ENCODE data around the gene USP48.
"Not testable (repeated sequence)": the region's sequence is repeated elsewhere in the genome, so short reads cannot be mapped to it uniquely, and the experiment has no call there.

Gene USP48

DNA sequence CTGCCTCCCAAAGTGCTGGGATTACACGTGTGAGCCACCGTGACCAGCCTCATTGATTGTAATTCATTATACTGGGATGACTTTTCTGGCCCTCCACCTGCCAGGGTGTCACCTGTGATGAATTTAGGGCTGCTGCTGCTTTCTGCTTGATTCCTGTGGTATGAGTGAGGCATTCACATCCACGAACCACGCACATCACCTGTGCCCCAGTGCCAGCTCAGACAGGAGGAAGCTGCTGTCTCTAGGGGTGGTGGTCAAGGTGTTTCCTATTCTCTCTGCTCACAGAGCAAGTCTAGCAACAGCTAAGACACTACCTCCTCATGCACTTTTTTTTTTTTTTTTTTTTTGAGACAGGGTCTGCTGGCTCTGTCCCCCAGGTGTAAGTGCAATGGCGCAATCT, 16.8 kb upstream of the USP48 start:
- no peak overlapping the region for H3K4me3 ChIP-seq (ENCODE audit: low read depth, low read length)
- no peak for DNase-seq (ENCODE audit: low read depth)
- TF ChIP-seq, protein P1, sequence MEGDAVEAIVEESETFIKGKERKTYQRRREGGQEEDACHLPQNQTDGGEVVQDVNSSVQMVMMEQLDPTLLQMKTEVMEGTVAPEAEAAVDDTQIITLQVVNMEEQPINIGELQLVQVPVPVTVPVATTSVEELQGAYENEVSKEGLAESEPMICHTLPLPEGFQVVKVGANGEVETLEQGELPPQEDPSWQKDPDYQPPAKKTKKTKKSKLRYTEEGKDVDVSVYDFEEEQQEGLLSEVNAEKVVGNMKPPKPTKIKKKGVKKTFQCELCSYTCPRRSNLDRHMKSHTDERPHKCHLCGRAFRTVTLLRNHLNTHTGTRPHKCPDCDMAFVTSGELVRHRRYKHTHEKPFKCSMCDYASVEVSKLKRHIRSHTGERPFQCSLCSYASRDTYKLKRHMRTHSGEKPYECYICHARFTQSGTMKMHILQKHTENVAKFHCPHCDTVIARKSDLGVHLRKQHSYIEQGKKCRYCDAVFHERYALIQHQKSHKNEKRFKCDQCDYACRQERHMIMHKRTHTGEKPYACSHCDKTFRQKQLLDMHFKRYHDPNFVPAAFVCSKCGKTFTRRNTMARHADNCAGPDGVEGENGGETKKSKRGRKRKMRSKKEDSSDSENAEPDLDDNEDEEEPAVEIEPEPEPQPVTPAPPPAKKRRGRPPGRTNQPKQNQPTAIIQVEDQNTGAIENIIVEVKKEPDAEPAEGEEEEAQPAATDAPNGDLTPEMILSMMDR (IDR thresholded peaks at IDR 0.05; ENCODE audit: insufficient read depth, low read depth, low read length, missing control alignments) = no peak

DNA sequence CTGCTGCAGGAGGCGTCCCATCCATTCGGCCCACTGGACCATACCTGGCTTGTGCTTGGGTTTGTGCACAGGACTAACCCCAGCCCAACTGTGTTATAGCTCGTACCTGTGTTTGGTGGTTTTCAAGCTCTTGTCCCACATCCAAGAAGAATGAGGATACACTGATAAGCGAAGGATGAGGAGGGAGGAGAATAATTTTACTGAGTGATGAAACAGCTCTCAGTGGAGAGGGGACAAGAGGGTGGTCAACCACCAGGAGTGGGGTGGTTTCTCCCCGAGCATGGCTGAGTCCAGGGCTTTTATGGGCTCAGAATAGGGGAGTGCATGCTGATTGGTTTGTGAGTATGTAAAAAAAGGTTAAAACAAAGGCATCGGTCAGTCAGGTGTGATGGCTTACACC, 12.1 kb upstream of the USP48 start:
- no peak overlapping the region for H3K4me3 ChIP-seq (ENCODE audit: low read depth, low read length)
- DNase-seq (ENCODE audit: low read depth) = no peak
- TF ChIP-seq, protein P1 (IDR thresholded peaks at IDR 0.05; ENCODE audit: insufficient read depth, low read depth, low read length, missing control alignments) = no peak

DNA sequence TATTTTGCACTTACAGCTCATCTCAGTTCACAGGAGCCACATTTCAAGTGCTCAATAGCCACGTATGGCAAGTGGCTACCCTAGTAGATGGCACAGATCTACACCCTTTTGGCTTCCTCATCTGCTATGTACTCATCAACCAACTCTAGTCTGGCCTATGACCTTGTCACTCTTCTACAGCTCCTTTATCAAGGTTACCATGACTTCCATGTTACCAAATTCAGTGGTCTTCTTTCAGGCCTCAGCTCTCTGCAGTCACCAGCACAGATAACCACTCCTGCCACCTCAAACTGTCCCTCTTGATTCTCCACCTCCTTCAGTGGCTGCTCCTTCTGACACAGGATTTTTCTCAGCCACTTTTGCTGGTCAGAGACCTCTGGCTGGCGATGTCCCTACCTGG, 11.7 kb upstream of the USP48 start:
- TF ChIP-seq, protein P1 (IDR thresholded peaks at IDR 0.05; ENCODE audit: insufficient read depth, low read depth, low read length, missing control alignments) = no peak
- DNase-seq (ENCODE audit: low read depth) = no peak
- H3K4me3 ChIP-seq (ENCODE audit: low read depth, low read length) = no peak overlapping the region

DNA sequence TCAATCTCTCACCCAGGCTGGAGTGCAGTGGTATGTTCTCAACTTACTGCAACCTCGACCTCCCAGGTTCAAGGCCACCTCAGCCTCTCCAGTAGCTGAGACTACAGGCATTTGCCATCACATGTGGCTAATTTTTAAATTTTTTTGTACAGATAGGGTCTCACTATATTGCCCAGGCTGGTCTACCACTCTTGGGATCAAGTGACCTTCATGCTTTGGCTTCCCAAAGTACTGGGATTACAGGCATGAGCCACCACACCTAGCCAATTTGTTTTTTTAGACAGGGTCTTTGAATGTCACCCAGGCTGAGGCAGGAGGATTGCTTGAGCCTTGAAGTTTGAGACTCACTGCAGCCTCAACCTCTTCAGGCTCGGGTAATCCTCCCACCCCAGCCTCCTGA, 10.2 kb upstream of the USP48 start:
- H3K4me3 ChIP-seq (ENCODE audit: low read depth, low read length) = no peak overlapping the region
- TF ChIP-seq, protein P1 (IDR thresholded peaks at IDR 0.05; ENCODE audit: insufficient read depth, low read depth, low read length, missing control alignments) = no peak
- DNase-seq (ENCODE audit: low read depth) = no peak

DNA sequence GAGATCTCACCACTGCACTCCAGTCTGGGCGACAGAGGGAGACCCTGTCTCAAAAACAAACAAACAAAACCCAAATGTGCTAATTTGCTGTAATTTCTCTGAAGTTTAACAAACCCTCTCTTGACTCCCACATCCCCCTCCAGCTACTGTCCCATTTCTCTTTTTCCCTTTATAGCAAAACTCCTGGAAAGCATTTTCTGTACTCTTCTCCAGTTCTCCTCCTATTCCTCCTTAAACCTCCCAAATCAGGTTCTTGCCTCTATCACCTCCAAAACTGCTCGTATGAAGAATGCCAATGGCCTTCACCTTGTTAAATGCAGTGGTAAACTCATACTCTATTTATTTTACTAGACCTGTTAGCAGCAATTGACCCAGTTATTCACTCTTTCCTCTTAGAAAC, 3.7 kb upstream of the USP48 start:
- no peak for DNase-seq (ENCODE audit: low read depth)
- TF ChIP-seq, protein P1 (IDR thresholded peaks at IDR 0.05; ENCODE audit: insufficient read depth, low read depth, low read length, missing control alignments) = no peak
- no peak overlapping the region for H3K4me3 ChIP-seq (ENCODE audit: low read depth, low read length)

DNA sequence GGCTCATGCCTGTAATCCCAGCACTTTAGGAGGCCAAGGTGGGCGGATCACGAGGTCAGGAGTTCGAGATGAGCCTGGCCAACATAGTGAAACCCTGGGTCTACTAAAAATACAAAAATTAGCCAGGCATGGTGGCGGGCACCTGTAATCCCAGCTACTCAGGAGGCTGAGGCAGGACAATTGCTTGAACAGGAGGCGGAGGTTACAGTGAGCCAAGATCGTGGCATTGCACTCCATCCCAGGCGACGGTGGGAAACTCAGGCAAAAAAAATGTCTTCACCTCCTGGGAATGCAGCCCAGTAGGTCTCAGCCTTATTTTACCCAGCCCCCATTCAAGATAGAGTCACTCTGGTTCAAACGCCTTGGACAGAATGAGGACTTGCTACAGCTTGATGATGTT, 2.8 kb upstream of the USP48 start:
- not testable (repeated sequence) for H3K4me3 ChIP-seq (ENCODE audit: low read depth, low read length); DNase-seq (ENCODE audit: low read depth)

DNA sequence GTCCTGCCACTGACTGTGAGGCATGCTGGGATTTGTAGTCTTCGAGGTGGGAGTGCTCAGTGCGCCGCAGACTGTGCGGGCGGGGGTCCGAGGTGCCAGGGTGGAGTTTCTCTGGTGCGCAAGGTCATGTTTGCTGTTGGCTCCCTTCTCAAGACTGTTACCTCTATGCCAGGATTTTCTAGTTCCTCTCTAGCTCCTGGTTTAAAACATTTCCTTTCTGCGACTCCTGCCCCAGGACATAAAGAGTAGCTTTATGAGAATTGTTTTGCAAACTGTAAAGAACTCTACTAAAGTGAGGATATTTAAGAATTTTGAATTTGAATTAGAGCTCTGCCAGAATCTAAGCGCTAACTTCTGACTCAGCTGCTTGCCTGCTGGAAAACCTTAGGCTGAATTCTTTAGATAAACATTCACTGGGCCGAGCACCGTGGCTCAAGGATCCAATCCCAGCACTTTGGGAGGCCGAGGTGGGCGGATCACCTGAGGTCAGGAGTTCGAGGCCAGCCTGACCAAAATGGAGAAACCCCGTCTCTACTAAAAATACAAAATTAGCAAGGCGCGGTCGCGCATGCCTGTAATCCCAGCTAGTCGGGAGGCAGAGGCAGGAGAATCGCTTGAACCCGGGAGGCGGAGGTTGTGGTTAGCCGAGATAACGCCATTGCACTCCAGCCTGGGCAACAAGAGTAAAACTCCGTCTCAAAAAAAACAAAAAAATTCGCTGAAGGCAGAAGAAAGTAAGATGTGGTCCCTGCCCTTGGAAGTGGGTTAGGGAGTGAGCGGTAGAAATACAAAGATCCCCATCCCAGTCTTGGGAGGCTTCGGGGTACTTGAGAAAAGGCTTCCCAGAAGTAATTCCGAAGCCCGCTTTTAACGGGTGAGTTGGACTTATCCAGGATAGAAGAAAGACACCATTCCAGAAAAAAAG, 992 bp upstream of the USP48 start:
- H3K4me3 ChIP-seq (ENCODE audit: low read depth, low read length) = peak overlapping the region; percentile 100
- DNase-seq (ENCODE audit: low read depth) = no peak
- TF ChIP-seq, protein P1 (IDR thresholded peaks at IDR 0.05; ENCODE audit: insufficient read depth, low read depth, low read length, missing control alignments) = no peak
